Smooth muscle cell (in vitro differentiated cells): ENCODE results near the gene FBXO34. TPM values are rescaled to one million over a fixed set of nuclear protein-coding genes. Genes with fewer than 3 reads are reported as not detected.
"Not testable (repeated sequence)": the region's sequence is repeated elsewhere in the genome, so short reads cannot be mapped to it uniquely, and the experiment has no call there.

Experiments used
- DNase-seq: peaks from one replicate; lab custom pipeline; 2025; ENCODE audit not compliant: unreplicated experiment; lab: John Stamatoyannopoulos, UW
- H2AFZ ChIP-seq: fragments of 200-600 bp; sonication (generic); 2 replicates; pipeline ENCODE4 v1.6.0; 2016; ENCODE audit warnings: antibody characterized with exemption, low read depth, mild to moderate bottlenecking
- H3F3A ChIP-seq: fragments of 200-600 bp; sonication (generic); 2 replicates; pipeline ENCODE4 v1.6.0; 2017; ENCODE audit warnings: antibody characterized with exemption, low read depth
- H3K27ac ChIP-seq: fragments of 200-600 bp; sonication (generic); 2 replicates; pipeline ENCODE4 v1.5.1; 2016; ENCODE audit warnings: low read depth, mild to moderate bottlenecking
- H3K27me3 ChIP-seq: fragments of 200-600 bp; sonication (generic); 2 replicates; pipeline ENCODE4 v1.6.1; 2016; ENCODE audit warnings: low read depth, mild to moderate bottlenecking
- H3K36me3 ChIP-seq: fragments of 200-600 bp; sonication (generic); 2 replicates; pipeline ENCODE4 v1.5.1; 2016; ENCODE audit warnings: low read depth
- H3K4me1 ChIP-seq: fragments of 200-600 bp; sonication (generic); 2 replicates; pipeline ENCODE4 v1.5.1; 2016; ENCODE audit warnings: low read depth
- H3K4me2 ChIP-seq: fragments of 200-600 bp; sonication (generic); 2 replicates; pipeline ENCODE4 v1.6.0; 2016; ENCODE audit warnings: mild to moderate bottlenecking
- H3K4me3 ChIP-seq: fragments of 200-600 bp; sonication (generic); 2 replicates; pipeline ENCODE4 v1.5.1; 2016; ENCODE audit warnings: mild to moderate bottlenecking
- H3K79me2 ChIP-seq: fragments of 200-600 bp; sonication (generic); 2 replicates; pipeline ENCODE4 v1.6.0; 2016; ENCODE audit warnings: low read depth, mild to moderate bottlenecking
- H3K9ac ChIP-seq: fragments of 200-600 bp; sonication (generic); 2 replicates; pipeline ENCODE4 v1.6.0; 2016; ENCODE audit warnings: low read depth
- H3K9me3 ChIP-seq: fragments of 200-600 bp; sonication (generic); replicated peaks from 2 replicates; pipeline ENCODE4 v1.5.1; 2016; ENCODE audit warnings: low read depth
- H4K20me1 ChIP-seq: fragments of 200-600 bp; sonication (generic); 2 replicates; pipeline ENCODE4 v1.6.0; 2016; ENCODE audit warnings: low read depth
- CTCF ChIP-seq: fragments of 200-600 bp; sonication (generic); IDR thresholded peaks from 2 replicates; pipeline ENCODE4 v1.5.1; 2017; ENCODE audit warnings: borderline replicate concordance, mild to moderate bottlenecking, antibody characterized with exemption; ENCODE audit not compliant: insufficient read depth, poor library complexity, severe bottlenecking
- WGBS: methylation state at CpG from one replicate; pipeline ENCODE4 v1.1.7; 2016; ENCODE audit warnings: low lambda C conversion rate; 5-methylcytosine and 5-hydroxymethylcytosine counted together
- polyA plus RNA-seq: library from polyadenylated mRNA; unstranded; fragments of >200 nt; fragmentation: Nextera tagmentation; extraction: Ambion mirVana; gene quantifications from 2 replicates; pipeline ENCODE4 v1.2.1, GENCODE V29; 2016
- total RNA-seq: library from RNA; depleted of rRNA; stranded (reverse); fragments of >200 nt; gene quantifications from 2 replicates; pipeline ENCODE4 v1.2.3, GENCODE V29; 2014

Gene FBXO34
- total and polyA plus RNA-seq, 2 experiments from 2014 or later = 17.4 to 23.9 TPM

- Histone ChIP-seq H3K9ac (no peak overlapping the region), H3F3A (no peaks in the 10 kb centered on the region), H3K4me1 (peaks cover 15% of the 10 kb centered on the region), H3K9me3 (no peaks in the 10 kb centered on the region), H3K79me2 (peaks cover 86% of the 10 kb centered on the region), H3K27me3 (no peaks in the 10 kb centered on the region), H3K27ac (no peak overlapping the region), H4K20me1 (peaks cover 89% of the 10 kb centered on the region), H2AFZ (no peak overlapping the region), H3K4me3 (no peak overlapping the region), H3K4me2 (no peak overlapping the region), H3K36me3 (no peaks in the 10 kb centered on the region)
- WGBS = 72% methylated on average over 5 of the region's 5 CpGs
- TF ChIP-seq CTCF = no peak
- no peak for DNase-seq
Observed at GRCh38 chr14:55306938-55307589, 35.8 kb downstream of the FBXO34 start.

DNA sequence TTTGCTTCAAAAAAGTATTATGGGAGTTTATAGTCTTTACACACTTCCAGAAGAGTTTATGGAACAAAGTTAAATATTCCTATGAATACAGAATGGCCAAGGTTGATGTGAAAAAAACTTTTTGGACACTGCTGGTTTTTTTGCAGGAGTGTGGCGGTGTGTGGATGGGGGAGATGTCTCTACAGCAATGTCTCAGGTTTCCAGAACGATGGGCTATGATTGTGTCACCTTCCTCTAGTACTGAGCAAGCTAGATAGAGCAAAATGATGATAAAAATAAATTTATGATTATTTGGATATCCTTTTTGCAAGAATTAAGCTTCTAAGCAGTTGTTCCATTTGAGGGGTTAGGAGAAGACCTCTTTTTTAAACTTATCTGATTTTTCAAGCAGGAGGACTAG, 37.9 kb downstream of the FBXO34 start:
- TF ChIP-seq CTCF = no peak
- H3K9me3 ChIP-seq = no peaks in the 10 kb centered on the region
- no peak overlapping the region for H3K9ac ChIP-seq
- H3K79me2 ChIP-seq = peaks cover 82% of the 10 kb centered on the region
- no peaks in the 10 kb centered on the region for H3F3A ChIP-seq
- peaks cover 68% of the 10 kb centered on the region for H4K20me1 ChIP-seq
- H2AFZ ChIP-seq = no peak overlapping the region
- peaks cover 3% of the 10 kb centered on the region for H3K4me1 ChIP-seq
- no peak overlapping the region for H3K4me3 ChIP-seq
- no peak overlapping the region for H3K4me2 ChIP-seq
- no peaks in the 10 kb centered on the region for H3K36me3 ChIP-seq
- H3K27me3 ChIP-seq = no peaks in the 10 kb centered on the region
- H3K27ac ChIP-seq = peak overlapping the region; percentile 33
- WGBS = 96% methylated on average over 2 of the region's 2 CpGs
- DNase-seq = no peak

DNA sequence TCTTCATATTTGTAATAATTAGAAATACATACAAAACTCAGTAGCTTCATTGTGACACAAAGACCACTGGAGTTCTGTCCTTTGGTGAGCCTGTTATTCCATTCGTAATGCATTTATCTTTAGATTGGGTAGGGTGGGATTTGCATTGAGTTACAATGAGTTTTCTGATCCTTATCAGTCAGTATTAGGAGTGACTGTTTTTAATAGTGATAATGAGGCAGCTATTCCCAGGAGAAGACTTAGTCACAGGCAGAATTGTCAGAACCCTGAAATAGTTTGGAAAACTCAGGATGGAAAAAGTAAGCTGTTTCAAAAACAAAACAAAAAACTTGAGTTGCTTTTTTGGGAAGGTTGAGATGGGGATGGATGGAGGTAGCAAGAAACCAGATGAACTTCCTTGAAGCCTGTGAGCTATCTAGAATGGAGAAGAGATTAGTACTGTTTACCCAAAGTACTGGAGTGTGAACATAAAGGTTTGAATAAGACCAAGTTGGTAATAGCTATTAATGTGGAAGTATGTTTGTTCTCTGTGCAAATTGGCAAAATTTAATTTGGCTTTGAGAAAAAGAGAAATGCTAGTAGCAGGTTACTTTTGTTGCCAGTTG, 38.6 kb downstream of the FBXO34 start:
- no peak for DNase-seq
- Histone ChIP-seq H3K36me3 (no peaks in the 10 kb centered on the region), H3K4me2 (peak overlapping the region; percentile 10), H3K4me3 (no peak overlapping the region), H3K79me2 (peaks cover 78% of the 10 kb centered on the region), H3K4me1 (peaks cover 3% of the 10 kb centered on the region), H3K9me3 (no peaks in the 10 kb centered on the region), H2AFZ (no peak overlapping the region), H3F3A (no peaks in the 10 kb centered on the region), H4K20me1 (peaks cover 61% of the 10 kb centered on the region), H3K27ac (peak overlapping the region; percentile 33), H3K9ac (no peak overlapping the region), H3K27me3 (no peaks in the 10 kb centered on the region)
- WGBS = 28% methylated on average over 1 of the region's 1 CpG
- TF ChIP-seq CTCF = no peak

DNA sequence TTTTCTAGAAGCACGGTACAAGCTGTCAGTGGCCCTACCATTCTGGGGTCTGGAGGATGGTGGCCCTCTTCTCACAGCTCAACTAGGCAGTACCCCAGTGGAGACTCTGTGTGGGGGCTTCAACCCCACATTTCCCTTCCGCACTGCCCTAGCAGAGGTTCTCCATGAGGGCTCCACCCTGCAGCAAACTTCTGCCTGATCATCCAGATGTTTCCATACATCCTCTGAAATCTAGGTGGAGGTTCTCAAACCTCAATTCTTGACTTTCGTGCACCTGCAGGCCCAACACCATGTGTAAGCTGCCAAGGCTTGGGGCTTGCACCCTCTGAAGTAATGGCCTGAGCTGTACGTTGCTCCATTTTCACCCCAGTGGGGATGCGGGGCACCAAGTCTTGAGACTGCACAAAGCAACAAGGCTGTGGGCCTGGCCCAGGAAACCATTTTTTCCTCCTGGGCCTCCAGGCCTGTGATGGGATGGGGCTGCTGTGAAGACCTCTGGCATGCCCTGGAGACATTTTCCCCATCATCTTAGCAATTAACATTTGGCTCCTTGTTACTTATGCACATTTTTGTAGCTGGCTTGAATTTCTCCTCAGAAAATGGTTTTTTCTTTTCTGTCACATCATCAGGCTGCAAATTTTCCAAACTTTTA, 41.3 kb downstream of the FBXO34 start:
- not testable (repeated sequence) for H3K4me3 ChIP-seq, H3F3A ChIP-seq, H2AFZ ChIP-seq, H3K9me3 ChIP-seq, H3K27ac ChIP-seq, H3K4me2 ChIP-seq, H3K9ac ChIP-seq, DNase-seq, H3K27me3 ChIP-seq, H3K36me3 ChIP-seq
- peaks cover 54% of the 10 kb centered on the region for H4K20me1 ChIP-seq
- peaks cover 66% of the 10 kb centered on the region for H3K79me2 ChIP-seq
- peaks cover 11% of the 10 kb centered on the region for H3K4me1 ChIP-seq
- 97% methylated on average over 5 of the region's 5 CpGs for WGBS
